Body of pancreas (tissue), 4 donors: ENCODE data around the gene CD40LG.

Source experiments
- POLR2A ChIP-seq, 3 donors: fragments of 450-650 bp; IDR thresholded peaks; one replicate each; pipeline ENCODE4 v1.6.1; 2016; ENCODE audit warnings: antibody characterized with exemption in 3 of 3, mild to moderate bottlenecking in 2 of 3
- TF ChIP-seq, protein P1 (sequence below), 7 experiments: fragments of 450-650 bp in 4 of 7; fragments of 200-600 bp in 3 of 7; sonication (generic) in 3 of 7; IDR thresholded peaks; one replicate each; pipeline ENCODE4 v1.5.1; 2016 to 2019; ENCODE audit warnings: antibody characterized with exemption in 7 of 7

DNA sequence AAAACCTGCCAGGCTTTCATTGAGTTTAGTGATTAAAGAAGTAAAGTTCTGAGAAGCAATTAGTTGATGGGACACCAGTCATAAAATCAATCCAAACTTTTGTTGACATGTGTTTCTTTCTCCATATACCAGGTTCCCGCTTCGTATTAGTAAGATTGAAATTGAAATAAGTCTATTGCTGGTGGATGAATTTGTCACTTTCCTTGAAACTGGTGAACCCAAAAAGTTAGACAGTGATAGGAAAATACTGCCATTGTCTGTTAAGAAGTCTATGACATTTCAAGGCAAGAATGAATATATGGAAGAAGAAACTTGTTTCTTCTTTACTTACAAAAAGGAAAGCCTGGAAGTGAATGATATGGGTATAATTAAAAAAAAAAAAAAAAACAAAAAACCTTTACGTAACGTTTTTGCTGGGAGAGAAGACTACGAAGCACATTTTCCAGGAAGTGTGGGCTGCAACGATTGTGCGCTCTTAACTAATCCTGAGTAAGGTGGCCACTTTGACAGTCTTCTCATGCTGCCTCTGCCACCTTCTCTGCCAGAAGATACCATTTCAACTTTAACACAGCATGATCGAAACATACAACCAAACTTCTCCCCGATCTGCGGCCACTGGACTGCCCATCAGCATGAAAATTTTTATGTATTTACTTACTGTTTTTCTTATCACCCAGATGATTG is at the start of gene CD40LG:
- TF ChIP-seq, protein P1, sequence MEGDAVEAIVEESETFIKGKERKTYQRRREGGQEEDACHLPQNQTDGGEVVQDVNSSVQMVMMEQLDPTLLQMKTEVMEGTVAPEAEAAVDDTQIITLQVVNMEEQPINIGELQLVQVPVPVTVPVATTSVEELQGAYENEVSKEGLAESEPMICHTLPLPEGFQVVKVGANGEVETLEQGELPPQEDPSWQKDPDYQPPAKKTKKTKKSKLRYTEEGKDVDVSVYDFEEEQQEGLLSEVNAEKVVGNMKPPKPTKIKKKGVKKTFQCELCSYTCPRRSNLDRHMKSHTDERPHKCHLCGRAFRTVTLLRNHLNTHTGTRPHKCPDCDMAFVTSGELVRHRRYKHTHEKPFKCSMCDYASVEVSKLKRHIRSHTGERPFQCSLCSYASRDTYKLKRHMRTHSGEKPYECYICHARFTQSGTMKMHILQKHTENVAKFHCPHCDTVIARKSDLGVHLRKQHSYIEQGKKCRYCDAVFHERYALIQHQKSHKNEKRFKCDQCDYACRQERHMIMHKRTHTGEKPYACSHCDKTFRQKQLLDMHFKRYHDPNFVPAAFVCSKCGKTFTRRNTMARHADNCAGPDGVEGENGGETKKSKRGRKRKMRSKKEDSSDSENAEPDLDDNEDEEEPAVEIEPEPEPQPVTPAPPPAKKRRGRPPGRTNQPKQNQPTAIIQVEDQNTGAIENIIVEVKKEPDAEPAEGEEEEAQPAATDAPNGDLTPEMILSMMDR (IDR thresholded peaks at IDR 0.05): no peak
- TF ChIP-seq POLR2A (IDR thresholded peaks at IDR 0.05): no peak
